H1 (cell line): ENCODE measurements around the gene HES1. TPM values are rescaled to one million over a fixed set of nuclear protein-coding genes. Genes with fewer than 3 reads are reported as not detected.

Experiments used
- CTCF ChIA-PET: fragments of 300-600 bp; sonication (Branson Sonifier 250); formaldehyde crosslinking; loops from one replicate; lab custom pipeline; 2021; ENCODE audit not compliant: partially characterized antibody; lab: Charles Lee
- POLR2A ChIA-PET: fragments of 300-600 bp; sonication (Branson Sonifier 250); formaldehyde crosslinking; loops from one replicate; lab custom pipeline; 2021; ENCODE audit warnings: inconsistent platforms; ENCODE audit not compliant: partially characterized antibody; lab: Charles Lee
- DNase-seq, 2 experiments: peaks; one replicate each; pipeline versions ENCODE4 v3.0.0 to v3.0.0-alpha.2; 2010 to 2022; ENCODE audit warnings: low spot score in 2 of 2, low read depth in 1 of 2, mixed read lengths in 1 of 2
- FAIRE-seq: peaks from 2 replicates; lab custom pipeline; 2011; peaks lifted over from hg19 to GRCh38; lab: Jason Lieb, UNC
- H2AFZ ChIP-seq: 2 replicates; pipeline ENCODE4 v1.8.1; 2012; ENCODE audit warnings: low read length, inconsistent platforms
- H2AK5ac ChIP-seq: 2 replicates; pipeline ENCODE4 v1.6.1; 2013; ENCODE audit warnings: low read depth, low read length
- H2BK120ac ChIP-seq: replicated peaks from 2 replicates; pipeline ENCODE3; 2013; ENCODE audit warnings: low read depth, low read length, inconsistent platforms
- H2BK12ac ChIP-seq: 2 replicates; pipeline ENCODE4 v1.6.1; 2013; ENCODE audit warnings: low read depth, low read length
- H2BK15ac ChIP-seq: 2 replicates; pipeline ENCODE4 v1.6.1; 2013; ENCODE audit warnings: low read length
- H2BK20ac ChIP-seq: 2 replicates; pipeline ENCODE4 v1.6.1; 2013; ENCODE audit warnings: low read length
- H2BK5ac ChIP-seq: 2 replicates; pipeline ENCODE4 v1.6.1; 2013; ENCODE audit warnings: low read depth, low read length
- H3K14ac ChIP-seq: 2 replicates; pipeline ENCODE4 v1.6.1; 2013; ENCODE audit warnings: inconsistent platforms; ENCODE audit not compliant: insufficient read length
- H3K18ac ChIP-seq: 2 replicates; pipeline ENCODE4 v1.6.1; 2013; ENCODE audit warnings: low read length; ENCODE audit errors: extremely low read depth
- H3K23ac ChIP-seq: 2 replicates; pipeline ENCODE4 v1.6.1; 2013; ENCODE audit warnings: inconsistent platforms; ENCODE audit not compliant: insufficient read length
- H3K23me2 ChIP-seq: 2 replicates; pipeline ENCODE4 v1.6.1; 2013; ENCODE audit warnings: low read depth, low read length
- H3K27ac ChIP-seq: 2 replicates; pipeline ENCODE4 v1.6.1; 2011; ENCODE audit warnings: low read depth, low read length, inconsistent platforms
- H3K27me3 ChIP-seq, 4 experiments: replicated peaks in 1 of 4; 1 replicate in 1 of 4; 2 replicates in 3 of 4; pipeline versions ENCODE4 v1.6.1 to v1.8.1; 2011 to 2013; ENCODE audit warnings: low read length in 3 of 4, mild to moderate bottlenecking in 3 of 4, inconsistent platforms in 2 of 4, mixed read lengths in 2 of 4, moderate library complexity in 1 of 4; ENCODE audit not compliant: control insufficient read depth in 3 of 4, insufficient read depth in 3 of 4; ENCODE audit errors: extremely low read depth in 1 of 4
- H3K36me3 ChIP-seq, 4 experiments: 2 replicates each; pipeline versions ENCODE4 v1.6.1 to v1.8.1; 2011 to 2013; ENCODE audit warnings: mild to moderate bottlenecking in 4 of 4, low read length in 3 of 4, moderate library complexity in 2 of 4, control low read depth in 1 of 4, inconsistent platforms in 1 of 4; ENCODE audit not compliant: insufficient read depth in 4 of 4, control insufficient read depth in 2 of 4
- H3K4ac ChIP-seq: replicated peaks from 2 replicates; pipeline ENCODE3; 2013; ENCODE audit warnings: low read length, low read depth, mixed read lengths, inconsistent platforms; ENCODE audit not compliant: insufficient read length
- H3K4me1 ChIP-seq, 4 experiments: replicated peaks in 1 of 4; 1 replicate in 1 of 4; 2 replicates in 3 of 4; pipeline versions ENCODE4 v1.6.1 to v1.8.1; 2011 to 2013; ENCODE audit warnings: low read length in 3 of 4, inconsistent platforms in 2 of 4, mixed read lengths in 1 of 4; ENCODE audit not compliant: insufficient read depth in 4 of 4, control insufficient read depth in 3 of 4
- H3K4me2 ChIP-seq, 2 experiments: 2 replicates each; pipeline versions ENCODE4 v1.6.1 to v1.8.1; 2011 to 2013; ENCODE audit warnings: low read depth in 2 of 2, low read length in 2 of 2, control low read depth in 1 of 2, inconsistent platforms in 1 of 2, mild to moderate bottlenecking in 1 of 2; ENCODE audit not compliant: insufficient read depth in 1 of 2
- H3K4me3 ChIP-seq, 4 experiments: fragments of 200-600, 300-600 bp in 1 of 4; sonication (generic), shearing (Covaris generic), sonication (Bioruptor Twin) in 1 of 4; 2 replicates each; pipeline versions ENCODE4 v1.5.1 to v1.8.1; 2011 to 2016; ENCODE audit warnings: low read length in 4 of 4, low read depth in 3 of 4, control low read depth in 2 of 4, inconsistent platforms in 2 of 4, mild to moderate bottlenecking in 2 of 4, mixed read lengths in 1 of 4, moderate library complexity in 1 of 4; ENCODE audit not compliant: insufficient read depth in 2 of 4; ENCODE audit errors: extremely low read depth in 1 of 4
- H3K56ac ChIP-seq: replicated peaks from 2 replicates; pipeline ENCODE3; 2013; ENCODE audit warnings: low read depth, mild to moderate bottlenecking, mixed read lengths, low read length, inconsistent platforms; ENCODE audit not compliant: insufficient read length
- H3K79me1 ChIP-seq: 2 replicates; pipeline ENCODE4 v1.6.1; 2013; ENCODE audit warnings: low read depth, low read length, control low read depth
- H3K79me2 ChIP-seq, 2 experiments: 2 replicates each; pipeline versions ENCODE4 v1.6.1 to v1.8.1; 2012 to 2013; ENCODE audit warnings: low read length in 2 of 2, mild to moderate bottlenecking in 2 of 2, inconsistent platforms in 1 of 2; ENCODE audit not compliant: insufficient read depth in 2 of 2, control insufficient read depth in 1 of 2
- H3K9ac ChIP-seq, 4 experiments: replicated peaks in 1 of 4; 1 replicate in 1 of 4; 2 replicates in 3 of 4; pipeline versions ENCODE4 v1.6.1 to v1.8.1; 2011 to 2013; ENCODE audit warnings: low read depth in 3 of 4, low read length in 3 of 4, control low read depth in 2 of 4, mild to moderate bottlenecking in 2 of 4, moderate library complexity in 2 of 4, inconsistent platforms in 1 of 4; ENCODE audit errors: extremely low read depth in 1 of 4
- H3K9me3 ChIP-seq, 2 experiments: 2 replicates each; pipeline versions ENCODE4 v1.6.1 to v1.8.1; 2012 to 2013; ENCODE audit warnings: mild to moderate bottlenecking in 2 of 2, moderate library complexity in 2 of 2, control low read depth in 1 of 2, inconsistent platforms in 1 of 2, low read depth in 1 of 2, low read length in 1 of 2, mixed read lengths in 1 of 2; ENCODE audit not compliant: insufficient read depth in 2 of 2
- H4K20me1 ChIP-seq, 2 experiments: replicated peaks in 1 of 2; 2 replicates each; pipeline versions ENCODE3 to v1.8.1; 2011 to 2013; ENCODE audit warnings: inconsistent platforms in 2 of 2, low read length in 2 of 2, mild to moderate bottlenecking in 1 of 2; ENCODE audit not compliant: insufficient read depth in 2 of 2, control insufficient read depth in 1 of 2
- H4K5ac ChIP-seq: 2 replicates; pipeline ENCODE4 v1.6.1; 2013; ENCODE audit warnings: low read length, low read depth, mixed read lengths, inconsistent platforms; ENCODE audit not compliant: insufficient read length
- H4K8ac ChIP-seq: 2 replicates; pipeline ENCODE4 v1.8.0; 2013; ENCODE audit warnings: mild to moderate bottlenecking, moderate library complexity, low read length, inconsistent platforms; ENCODE audit not compliant: insufficient read depth; ENCODE audit errors: extremely low read depth
- H4K91ac ChIP-seq: replicated peaks from 2 replicates; pipeline ENCODE3; 2013; ENCODE audit warnings: low read length, mixed read lengths, inconsistent platforms; ENCODE audit not compliant: insufficient read length
- ATF2 ChIP-seq: IDR thresholded peaks from 2 replicates; pipeline ENCODE4 v1.6.1; 2012; ENCODE audit warnings: low read length, inconsistent platforms
- CHD1 ChIP-seq: IDR thresholded peaks from 2 replicates; pipeline ENCODE4 v1.6.1; 2012; ENCODE audit warnings: low read depth, low read length, improper control_type of control experiment
- EP300 ChIP-seq, 2 experiments: IDR thresholded peaks; 1 replicate in 1 of 2; 2 replicates in 1 of 2; pipeline ENCODE4 v1.6.1; 2011 to 2012; ENCODE audit warnings: low read depth in 2 of 2, low read length in 2 of 2, mild to moderate bottlenecking in 2 of 2, borderline replicate concordance in 1 of 2, inconsistent platforms in 1 of 2, moderate library complexity in 1 of 2
- EZH2 ChIP-seq: fragments of 200-600 bp; sonication (generic); IDR thresholded peaks from 2 replicates; pipeline ENCODE4 v1.7.1; 2012; ENCODE audit warnings: low read depth, mild to moderate bottlenecking, moderate library complexity, low read length, inconsistent platforms; ENCODE audit not compliant: severe bottlenecking
- NRF1 ChIP-seq: IDR thresholded peaks from 2 replicates; pipeline ENCODE4 v1.6.1; 2011; ENCODE audit warnings: mild to moderate bottlenecking, low read depth, low read length, improper control_type of control experiment
- RAD21 ChIP-seq, 2 experiments: IDR thresholded peaks in 1 of 2; conservative IDR thresholded peaks in 1 of 2; 2 replicates each; pipeline ENCODE4 v1.6.1; 2011; ENCODE audit warnings: low read depth in 2 of 2, low read length in 2 of 2, improper control_type of control experiment in 1 of 2, inconsistent platforms in 1 of 2, mild to moderate bottlenecking in 1 of 2, moderate library complexity in 1 of 2
- RNF2 ChIP-seq: fragments of 200-900, 300-1000 bp; sonication (generic); IDR thresholded peaks from 2 replicates; pipeline ENCODE4 v1.7.1; 2016; ENCODE audit warnings: borderline replicate concordance, low read depth, mild to moderate bottlenecking, antibody characterized with exemption, low read length; ENCODE audit not compliant: poor library complexity, severe bottlenecking; ENCODE audit errors: missing control alignments
- SP1 ChIP-seq: IDR thresholded peaks from 2 replicates; pipeline ENCODE4 v1.6.1; 2011; ENCODE audit warnings: low read depth, low read length
- SRF ChIP-seq: IDR thresholded peaks from 2 replicates; pipeline ENCODE4 v1.6.1; 2011; ENCODE audit warnings: mild to moderate bottlenecking, low read depth, low read length, moderate library complexity
- TAF7 ChIP-seq: optimal IDR thresholded peaks from 2 replicates; pipeline ENCODE3; 2011; ENCODE audit warnings: low read depth, mild to moderate bottlenecking, inconsistent platforms, low read length, moderate library complexity, borderline replicate concordance
- TEAD4 ChIP-seq: IDR thresholded peaks from 2 replicates; pipeline ENCODE4 v1.6.1; 2012; ENCODE audit warnings: low read depth, low read length, inconsistent platforms, mixed read lengths
- whole genome bisulfite sequencing, 2 experiments: shearing (Covaris generic) in 1 of 2; methylation state at CpG; one replicate each; pipeline versions ENCODE4 v1.1.6 to v1.1.7; 2013 to 2015; ENCODE audit warnings: low lambda C conversion rate in 2 of 2, mixed read lengths in 2 of 2, inconsistent platforms in 1 of 2, low coverage in 1 of 2, missing lambda C conversion rate in 1 of 2; ENCODE audit not compliant: insufficient replicate concordance in 2 of 2, insufficient coverage in 1 of 2, insufficient read length in 1 of 2; ENCODE audit errors: extremely low coverage in 1 of 2, missing lambda C conversion rate in 1 of 2; 5-methylcytosine and 5-hydroxymethylcytosine counted together
- polyA plus RNA-seq, 7 experiments: library from polyadenylated mRNA; depleted of rRNA in 3 of 7; stranded (reverse) in 5 of 7; unstranded in 2 of 7; fragments of >200 nt in 5 of 7; fragments of 200-250 nt in 2 of 7; gene quantifications; 1 replicate in 5 of 7; 2 replicates in 1 of 7; 4 replicates in 1 of 7; pipeline versions ENCODE4 v1.2.1 to v1.2.3, GENCODE V29; 2011 to 2013; ENCODE audit warnings: missing spikeins in 2 of 7, mixed read lengths in 2 of 7
- total RNA-seq: library from RNA; stranded (reverse); fragmentation: NEBNext Ultra II Directional; extraction: Animal tissue kit (Norgen Biotek cat#: 25700); gene quantifications from 2 replicates; pipeline ENCODE4 v1.2.1, GENCODE V29; 2021

Gene HES1
- total and polyA plus RNA-seq, 2 of the 8 experiments (the other 6 are each of a cell fraction or from before 2014, with no cell fraction given): 7.9 to 12.9 TPM

GRCh38 chr3:194124193-194124592, 11.8 kb upstream of the HES1 start:
- CTCF ChIA-PET: interaction anchor here (0.6 to 1.4 kb wide), 3 partner anchors 34 to 345 kb away, joined by 3 read pairs; no protein-coding TSS in a partner anchor
- H3K18ac ChIP-seq: no peak overlapping the region
- no peak overlapping the region for H3K23ac ChIP-seq
- H2BK15ac ChIP-seq: no peak overlapping the region
- no peak overlapping the region for H2AK5ac ChIP-seq
- H3K79me2 ChIP-seq: no peaks in the 10 kb centered on the region
- POLR2A ChIA-PET: interaction anchor here (1.2 kb wide), 1 partner anchor 11 kb away, joined by 3 read pairs; no protein-coding TSS in a partner anchor
- no peak overlapping the region for H2BK20ac ChIP-seq
- no peaks in the 10 kb centered on the region for H3K36me3 ChIP-seq
- H4K91ac ChIP-seq: no peak overlapping the region
- no peak overlapping the region for H2BK12ac ChIP-seq
- H3K4me2 ChIP-seq: no peak overlapping the region
- no peaks in the 10 kb centered on the region; the same call in 1 of the 2 replicates for H3K79me1 ChIP-seq
- no peak overlapping the region for H2AFZ ChIP-seq
- no peak overlapping the region for H3K27ac ChIP-seq
- FAIRE-seq: no peak
- H3K9me3 ChIP-seq: no peaks in the 10 kb centered on the region
- H3K27me3 ChIP-seq: no peaks in the 10 kb centered on the region; a peak in 1 of 7 replicates
- no peak for DNase-seq
- no peak overlapping the region for H2BK120ac ChIP-seq
- no peak overlapping the region for H3K9ac ChIP-seq
- no peak overlapping the region for H3K4me3 ChIP-seq
- no peak overlapping the region for H3K4ac ChIP-seq
- H3K56ac ChIP-seq: no peak overlapping the region
- no peak overlapping the region for H4K5ac ChIP-seq
- no peak overlapping the region for H2BK5ac ChIP-seq
- 91% methylated on average over 4 of the region's 4 CpGs; no CpG with 5 or more reads in 1 of the 2 experiments for WGBS, 2 experiments
- no peaks in the 10 kb centered on the region for H4K20me1 ChIP-seq
- H3K14ac ChIP-seq: no peak overlapping the region
- no peaks in the 10 kb centered on the region for H3K23me2 ChIP-seq
- no peak overlapping the region for H4K8ac ChIP-seq
- peaks cover 0 to under 1% (median under 1%) of the 10 kb centered on the region in 4 experiments; a peak in 2 of 7 replicates for H3K4me1 ChIP-seq
- TF ChIP-seq NRF1: no peak
- TF ChIP-seq CHD1: no peak
- no peak for TF ChIP-seq RNF2
- TF ChIP-seq TEAD4: no peak
- no peak for TF ChIP-seq SRF
- TF ChIP-seq ATF2: no peak
- TF ChIP-seq TAF7: no peak
- TF ChIP-seq RAD21 (IDR thresholded peaks at IDR 0.05 in 1 of 2, conservative IDR thresholded peaks at IDR 0.05 in 1 of 2; ENCODE audit: low read depth in 2 of 2, low read length in 2 of 2): no peak
- no peak for TF ChIP-seq EZH2
- no peak for TF ChIP-seq SP1
- TF ChIP-seq EP300 (IDR thresholded peaks at IDR 0.05; ENCODE audit: borderline replicate concordance in 1 of 2, low read depth in 2 of 2, low read length in 2 of 2): no peak
